Peyer's patch (tissue), 4 donors: ENCODE results near the gene KIRREL3.

Source experiments
- POLR2A ChIP-seq, 2 donors: fragments of 450-650 bp; IDR thresholded peaks; one replicate each; pipeline ENCODE4 v1.5.1; 2017; ENCODE audit warnings: antibody characterized with exemption in 2 of 2, mild to moderate bottlenecking in 2 of 2, moderate library complexity in 2 of 2
- TF ChIP-seq, protein P1 (sequence below), 6 experiments: fragments of 450-650 bp in 4 of 6; fragments of 200-600 bp in 2 of 6; sonication (generic) in 1 of 6; IDR thresholded peaks; one replicate each; pipeline ENCODE4 v1.5.1; 2017 to 2019; ENCODE audit warnings: antibody characterized with exemption in 6 of 6, mild to moderate bottlenecking in 3 of 6, moderate library complexity in 1 of 6

DNA sequence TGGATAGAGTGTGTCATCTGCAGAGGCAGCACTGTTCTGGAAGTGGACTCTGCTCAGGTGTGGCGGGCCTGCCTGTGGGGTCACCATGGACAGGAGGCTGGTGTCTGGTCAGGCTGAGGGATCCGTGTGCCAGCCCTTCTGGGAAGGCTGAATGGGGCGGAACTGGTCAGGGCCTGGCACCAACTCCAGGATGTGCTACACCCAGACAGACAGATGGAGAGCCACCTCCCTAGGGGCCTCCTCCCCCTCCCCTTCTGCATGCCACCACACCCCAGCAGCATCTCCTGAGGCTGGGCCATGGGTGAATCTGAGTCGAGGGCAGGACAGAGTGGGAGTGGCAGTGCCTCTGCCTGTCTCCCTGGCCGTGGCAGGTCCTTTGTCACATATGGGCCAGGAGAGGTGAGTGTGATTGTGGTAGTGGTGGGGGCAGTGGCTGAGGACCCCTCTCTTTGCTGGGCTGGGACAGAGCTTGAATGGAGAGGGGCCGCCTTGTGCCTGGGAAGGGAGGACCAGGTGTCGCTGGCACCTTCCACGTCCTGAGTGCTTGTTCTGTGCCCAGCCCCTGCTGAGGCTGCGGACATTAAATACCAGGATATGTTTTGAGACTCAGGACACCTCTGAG, 616.0 kb downstream of the KIRREL3 start:
- TF ChIP-seq POLR2A (IDR thresholded peaks at IDR 0.05): no peak
- TF ChIP-seq, protein P1, sequence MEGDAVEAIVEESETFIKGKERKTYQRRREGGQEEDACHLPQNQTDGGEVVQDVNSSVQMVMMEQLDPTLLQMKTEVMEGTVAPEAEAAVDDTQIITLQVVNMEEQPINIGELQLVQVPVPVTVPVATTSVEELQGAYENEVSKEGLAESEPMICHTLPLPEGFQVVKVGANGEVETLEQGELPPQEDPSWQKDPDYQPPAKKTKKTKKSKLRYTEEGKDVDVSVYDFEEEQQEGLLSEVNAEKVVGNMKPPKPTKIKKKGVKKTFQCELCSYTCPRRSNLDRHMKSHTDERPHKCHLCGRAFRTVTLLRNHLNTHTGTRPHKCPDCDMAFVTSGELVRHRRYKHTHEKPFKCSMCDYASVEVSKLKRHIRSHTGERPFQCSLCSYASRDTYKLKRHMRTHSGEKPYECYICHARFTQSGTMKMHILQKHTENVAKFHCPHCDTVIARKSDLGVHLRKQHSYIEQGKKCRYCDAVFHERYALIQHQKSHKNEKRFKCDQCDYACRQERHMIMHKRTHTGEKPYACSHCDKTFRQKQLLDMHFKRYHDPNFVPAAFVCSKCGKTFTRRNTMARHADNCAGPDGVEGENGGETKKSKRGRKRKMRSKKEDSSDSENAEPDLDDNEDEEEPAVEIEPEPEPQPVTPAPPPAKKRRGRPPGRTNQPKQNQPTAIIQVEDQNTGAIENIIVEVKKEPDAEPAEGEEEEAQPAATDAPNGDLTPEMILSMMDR (IDR thresholded peaks at IDR 0.05): no peak
